AG09319 (cell line): ENCODE results near the gene PI4KB.
A peak's percentile ranks its signal among the peaks of the same experiment; 100 is the strongest.
"Not testable (repeated sequence)": the region's sequence is repeated elsewhere in the genome, so short reads cannot be mapped to it uniquely, and the experiment has no call there.

ENCODE experiments used
- DNase-seq: peaks from one replicate; pipeline ENCODE4 v3.0.0-alpha.2; 2010; ENCODE audit warnings: low read depth; ENCODE audit errors: extremely low read depth
- TF ChIP-seq, protein P1 (sequence below): IDR thresholded peaks from 2 replicates; pipeline ENCODE4 v1.5.1; 2011; ENCODE audit warnings: low read depth, mild to moderate bottlenecking, inconsistent platforms, low read length, moderate library complexity

PI4KB gene

GRCh38 chr1:151281969-151282882 is 45.0 kb downstream of the PI4KB start, which contains the start of gene ZNF687:
Gene ZNF687, plus strand, starts transcription at chr1:151282299. Its CDS starts 3,993 bp downstream, at chr1:151286292.
- TF ChIP-seq, protein P1, sequence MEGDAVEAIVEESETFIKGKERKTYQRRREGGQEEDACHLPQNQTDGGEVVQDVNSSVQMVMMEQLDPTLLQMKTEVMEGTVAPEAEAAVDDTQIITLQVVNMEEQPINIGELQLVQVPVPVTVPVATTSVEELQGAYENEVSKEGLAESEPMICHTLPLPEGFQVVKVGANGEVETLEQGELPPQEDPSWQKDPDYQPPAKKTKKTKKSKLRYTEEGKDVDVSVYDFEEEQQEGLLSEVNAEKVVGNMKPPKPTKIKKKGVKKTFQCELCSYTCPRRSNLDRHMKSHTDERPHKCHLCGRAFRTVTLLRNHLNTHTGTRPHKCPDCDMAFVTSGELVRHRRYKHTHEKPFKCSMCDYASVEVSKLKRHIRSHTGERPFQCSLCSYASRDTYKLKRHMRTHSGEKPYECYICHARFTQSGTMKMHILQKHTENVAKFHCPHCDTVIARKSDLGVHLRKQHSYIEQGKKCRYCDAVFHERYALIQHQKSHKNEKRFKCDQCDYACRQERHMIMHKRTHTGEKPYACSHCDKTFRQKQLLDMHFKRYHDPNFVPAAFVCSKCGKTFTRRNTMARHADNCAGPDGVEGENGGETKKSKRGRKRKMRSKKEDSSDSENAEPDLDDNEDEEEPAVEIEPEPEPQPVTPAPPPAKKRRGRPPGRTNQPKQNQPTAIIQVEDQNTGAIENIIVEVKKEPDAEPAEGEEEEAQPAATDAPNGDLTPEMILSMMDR = no peak
- peak; percentile 100 for DNase-seq

DNA sequence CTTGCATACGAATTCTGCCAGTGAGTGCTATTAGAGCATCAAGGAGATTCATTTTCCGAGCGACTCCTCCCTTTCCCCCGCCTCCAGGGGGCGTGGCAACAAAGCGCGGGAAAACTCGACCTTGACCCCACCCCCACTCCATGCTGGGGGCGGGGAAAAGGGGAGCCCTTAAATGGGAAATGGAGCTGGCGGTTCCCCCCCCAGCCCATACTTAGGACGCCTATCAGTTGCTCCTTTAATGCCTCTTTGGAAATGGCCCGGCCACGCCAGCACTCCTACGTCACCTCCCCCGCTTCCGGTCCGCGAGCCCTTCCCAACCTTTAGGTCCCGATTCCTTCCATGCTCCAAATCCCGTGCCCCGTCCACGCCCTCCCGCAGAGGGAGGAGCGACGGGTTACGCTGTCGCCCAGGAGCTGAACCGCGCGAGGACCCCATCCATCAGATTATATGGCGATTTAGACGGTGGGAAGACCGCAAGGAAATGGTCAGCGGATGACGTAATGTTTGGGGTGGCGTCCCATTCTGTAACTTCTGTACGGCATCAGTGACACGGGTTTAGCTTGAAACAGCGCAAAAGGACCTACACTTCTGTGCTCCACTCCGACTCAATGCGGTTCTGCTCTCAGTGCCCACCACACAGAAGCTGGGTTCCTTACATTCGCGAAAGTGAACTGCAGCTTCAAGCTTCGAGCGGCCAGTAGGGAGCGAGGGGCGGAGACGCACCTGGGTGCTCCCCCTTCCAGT is 45.8 kb downstream of the PI4KB start:
- peak; percentile 96 for DNase-seq

DNA sequence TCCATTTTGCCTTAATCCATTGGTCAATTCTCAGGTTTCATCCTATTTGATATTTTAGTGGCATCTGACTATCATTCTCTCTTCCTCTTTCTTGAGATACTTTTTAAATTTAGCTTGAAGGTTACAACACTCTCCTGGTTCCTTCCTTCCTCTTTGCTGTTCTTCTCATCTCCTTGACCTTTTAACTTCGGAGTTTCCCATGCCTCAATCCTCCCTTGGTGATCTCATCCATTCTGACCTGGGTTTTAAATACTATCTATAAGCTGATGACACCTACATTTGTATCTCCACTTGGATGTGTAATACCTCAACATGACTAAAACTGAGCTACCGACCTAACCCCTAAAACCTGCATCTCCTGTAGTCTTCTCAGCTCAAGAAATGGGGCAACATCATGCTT is 50.0 kb downstream of the PI4KB start:
- TF ChIP-seq, protein P1 = no peak
- no peak for DNase-seq

More for the DNA sequence above, 45.8 kb downstream of the PI4KB start:
- TF ChIP-seq, protein P1 = no peak; the same call in 1 of the 2 replicates

- not testable (repeated sequence) for DNase-seq
Observed at GRCh38 chr1:151275341-151275740, 51.9 kb downstream of the PI4KB start.

GRCh38 chr1:151273924-151274466 is 53.2 kb downstream of the PI4KB start:
- TF ChIP-seq, protein P1 = no peak
- DNase-seq = no peak

DNA sequence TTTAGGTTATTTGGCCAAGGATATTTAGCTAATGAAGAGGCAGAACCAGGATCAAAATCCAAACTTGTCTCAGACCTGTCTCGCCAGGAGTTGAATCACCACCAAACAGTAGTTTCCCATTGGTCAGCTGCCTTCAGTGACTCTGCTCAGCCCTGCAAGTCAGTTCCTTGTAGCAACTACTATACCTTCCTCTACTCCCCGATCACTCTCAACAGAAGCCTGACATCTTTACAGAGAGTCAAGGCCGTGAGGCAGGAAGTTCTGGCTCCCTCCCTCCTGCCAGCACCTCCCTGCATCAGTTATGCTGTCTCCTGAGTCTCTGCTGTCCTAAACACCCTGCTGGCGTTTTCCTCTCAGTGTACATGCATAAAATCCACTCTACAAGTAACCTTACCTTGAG is 59.5 kb downstream of the PI4KB start:
- TF ChIP-seq, protein P1 = no peak
- no peak for DNase-seq

DNA sequence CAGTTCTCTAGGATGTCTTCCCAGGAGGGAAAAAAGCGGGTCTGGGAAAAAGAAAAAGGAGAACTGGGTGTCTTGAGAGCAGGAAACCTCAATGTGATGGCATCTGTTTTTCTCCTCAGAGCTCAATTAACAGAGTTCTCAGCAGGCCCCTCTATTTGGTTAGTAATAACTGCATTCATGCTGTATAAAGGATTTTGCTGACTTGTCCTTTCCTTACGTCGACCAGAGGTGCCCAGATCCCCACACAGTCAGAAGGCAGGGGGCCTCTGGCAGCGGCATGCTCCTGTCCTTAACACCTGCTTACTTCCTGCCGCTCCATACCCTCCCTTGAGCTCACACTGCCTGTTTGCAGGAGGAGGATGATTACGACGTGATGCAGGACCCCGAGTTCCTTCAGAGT is 60.4 kb downstream of the PI4KB start:
- TF ChIP-seq, protein P1 = no peak
- no peak for DNase-seq
